Stimulated activated CD8-positive, alpha-beta memory T cell treated with anti-CD3 and anti-CD28 coated beads, Interleukin-12 subunit alpha, Interleukin-12 subunit beta, amount 100 ng/mL, for 4 hours (primary cell): ENCODE data around the gene HBZ.
"Not testable (repeated sequence)": the region's sequence is repeated elsewhere in the genome, so short reads cannot be mapped to it uniquely, and the experiment has no call there.

Experiments used
- DNase-seq: peaks from one replicate; pipeline ENCODE4 v3.0.0-alpha.2; 2020; ENCODE audit warnings: low read depth

Gene HBZ

DNA sequence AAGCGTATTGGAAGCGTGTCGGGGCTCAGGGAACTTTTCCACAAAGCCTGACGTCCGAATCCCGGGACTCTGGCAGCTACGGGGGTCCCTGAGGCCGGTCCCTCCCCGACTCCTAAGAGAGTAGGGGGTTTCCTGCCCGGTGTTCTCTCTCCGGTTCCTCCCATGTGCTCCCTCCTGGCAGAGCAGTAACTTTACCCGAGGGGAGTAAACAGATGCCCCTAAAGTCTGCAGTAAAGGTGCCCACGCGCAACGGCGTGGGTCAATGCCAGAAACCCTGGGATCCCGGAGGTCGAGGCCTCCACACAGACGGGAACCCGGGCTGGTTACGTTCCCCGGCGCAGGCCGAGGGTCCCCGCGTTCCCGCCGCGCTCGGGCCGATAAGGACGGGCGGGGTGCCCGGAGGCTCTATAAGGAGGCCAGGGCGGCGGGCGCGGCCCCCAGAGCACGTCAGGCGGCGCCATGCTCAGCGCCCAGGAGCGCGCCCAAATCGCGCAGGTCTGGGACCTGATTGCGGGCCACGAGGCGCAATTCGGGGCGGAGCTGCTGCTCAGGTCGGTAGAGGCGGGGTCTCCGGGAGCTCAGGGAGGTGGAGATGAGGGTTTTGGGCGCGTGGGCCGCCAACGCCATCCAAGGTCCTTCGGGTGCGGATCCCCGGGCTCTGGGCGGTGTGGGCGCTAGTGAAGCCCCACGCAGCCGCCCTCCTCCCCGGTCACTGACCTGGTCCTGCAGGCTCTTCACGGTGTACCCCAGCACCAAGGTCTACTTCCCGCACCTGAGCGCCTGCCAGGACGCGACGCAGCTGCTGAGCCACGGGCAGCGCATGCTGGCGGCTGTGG, 13.3 kb downstream of the HBZ start, which contains the start of gene HBM:
Gene HBM (plus strand): TSS at position 440 of the 836 bp plus-strand sequence. CDS start 20 bp downstream, at position 460.
- DNase-seq = no peak

GRCh38 chr16:166375-167121, 14.1 kb downstream of the HBZ start:
- DNase-seq = no peak

- no peak for DNase-seq
These were observed 14.8 kb downstream of the HBZ start for GRCh38 chr16:167122-167690.

- DNase-seq = no peak
These were observed 16.0 kb downstream of the HBZ start for GRCh38 chr16:168424-168823.

- no peak for DNase-seq
These were observed 16.6 kb downstream of the HBZ start for GRCh38 chr16:169014-169413.

GRCh38 chr16:170088-170507, 17.7 kb downstream of the HBZ start:
- not testable (repeated sequence) for DNase-seq

DNA sequence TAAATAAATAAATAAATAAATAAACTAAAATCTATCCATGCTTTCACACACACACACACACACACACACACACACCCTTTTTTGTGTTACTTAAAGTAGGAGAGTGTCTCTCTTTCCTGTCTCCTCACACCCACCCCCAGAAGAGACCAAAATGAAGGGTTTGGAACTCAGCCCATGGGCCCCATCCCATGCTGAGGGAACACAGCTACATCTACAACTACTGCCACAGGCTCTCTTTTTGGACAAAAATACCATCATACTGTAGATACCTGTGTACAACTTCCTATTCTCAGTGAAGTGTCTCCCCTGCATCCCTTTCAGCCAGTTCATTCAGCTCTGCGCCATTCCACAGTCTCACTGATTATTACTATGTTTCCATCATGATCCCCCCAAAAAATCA, 18.3 kb downstream of the HBZ start:
- no peak for DNase-seq

GRCh38 chr16:172374-172941, 20.0 kb downstream of the HBZ start, which contains the start of gene HBA2:
TSS of gene HBA2 (plus strand) at chr16:172876. CDS start at chr16:172913, 37 bp downstream.
- DNase-seq = not testable (repeated sequence)

- not testable (repeated sequence) for DNase-seq
These were observed 20.9 kb downstream of the HBZ start for GRCh38 chr16:173211-173854.

DNA sequence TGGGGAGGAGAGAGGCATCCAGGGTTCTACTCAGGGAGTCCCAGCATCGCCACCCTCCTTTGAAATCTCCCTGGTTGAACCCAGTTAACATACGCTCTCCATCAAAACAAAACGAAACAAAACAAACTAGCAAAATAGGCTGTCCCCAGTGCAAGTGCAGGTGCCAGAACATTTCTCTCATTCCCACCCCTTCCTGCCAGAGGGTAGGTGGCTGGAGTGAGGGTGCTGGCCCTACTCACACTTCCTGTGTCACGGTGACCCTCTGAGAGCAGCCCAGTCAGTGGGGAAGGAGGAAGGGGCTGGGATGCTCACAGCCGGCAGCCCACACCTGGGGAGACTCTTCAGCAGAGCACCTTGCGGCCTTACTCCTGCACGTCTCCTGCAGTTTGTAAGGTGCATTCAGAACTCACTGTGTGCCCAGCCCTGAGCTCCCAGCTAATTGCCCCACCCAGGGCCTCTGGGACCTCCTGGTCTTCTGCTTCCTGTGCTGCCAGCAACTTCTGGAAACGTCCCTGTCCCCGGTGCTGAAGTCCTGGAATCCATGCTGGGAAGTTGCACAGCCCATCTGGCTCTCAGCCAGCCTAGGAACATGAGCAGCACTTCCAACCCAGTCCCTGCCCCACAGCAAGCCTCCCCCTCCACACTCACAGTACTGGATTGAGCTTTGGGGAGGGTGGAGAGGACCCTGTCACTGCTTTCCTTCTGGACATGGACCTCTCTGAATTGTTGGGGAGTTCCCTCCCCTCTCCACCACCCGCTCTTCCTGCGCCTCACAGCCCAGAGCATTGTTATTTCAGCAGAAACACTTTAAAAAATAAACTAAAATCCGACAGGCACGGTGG, 21.7 kb downstream of the HBZ start:
- not testable (repeated sequence) for DNase-seq

DNA sequence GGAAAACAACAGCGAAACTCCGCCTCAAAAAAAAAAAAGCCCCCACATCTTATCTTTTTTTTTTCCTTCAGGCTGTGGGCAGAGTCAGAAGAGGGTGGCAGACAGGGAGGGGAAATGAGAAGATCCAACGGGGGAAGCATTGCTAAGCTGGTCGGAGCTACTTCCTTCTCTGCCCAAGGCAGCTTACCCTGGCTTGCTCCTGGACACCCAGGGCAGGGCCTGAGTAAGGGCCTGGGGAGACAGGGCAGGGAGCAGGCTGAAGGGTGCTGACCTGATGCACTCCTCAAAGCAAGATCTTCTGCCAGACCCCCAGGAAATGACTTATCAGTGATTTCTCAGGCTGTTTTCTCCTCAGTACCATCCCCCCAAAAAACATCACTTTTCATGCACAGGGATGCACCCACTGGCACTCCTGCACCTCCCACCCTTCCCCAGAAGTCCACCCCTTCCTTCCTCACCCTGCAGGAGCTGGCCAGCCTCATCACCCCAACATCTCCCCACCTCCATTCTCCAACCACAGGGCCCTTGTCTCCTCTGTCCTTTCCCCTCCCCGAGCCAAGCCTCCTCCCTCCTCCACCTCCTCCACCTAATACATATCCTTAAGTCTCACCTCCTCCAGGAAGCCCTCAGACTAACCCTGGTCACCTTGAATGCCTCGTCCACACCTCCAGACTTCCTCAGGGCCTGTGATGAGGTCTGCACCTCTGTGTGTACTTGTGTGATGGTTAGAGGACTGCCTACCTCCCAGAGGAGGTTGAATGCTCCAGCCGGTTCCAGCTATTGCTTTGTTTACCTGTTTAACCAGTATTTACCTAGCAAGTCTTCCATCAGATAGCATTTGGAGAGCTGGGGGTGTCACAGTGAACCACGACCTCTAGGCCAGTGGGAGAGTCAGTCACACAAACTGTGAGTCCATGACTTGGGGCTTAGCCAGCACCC, 22.8 kb downstream of the HBZ start:
- no peak for DNase-seq

GRCh38 chr16:176006-176405, 23.6 kb downstream of the HBZ start:
- not testable (repeated sequence) for DNase-seq

- not testable (repeated sequence) for DNase-seq
These were observed 24.3 kb downstream of the HBZ start, which contains the start of gene HBA1 for GRCh38 chr16:176477-177382. TSS of gene HBA1 (plus strand) at chr16:176680. CDS start at chr16:176717, 37 bp downstream.

- no peak for DNase-seq
These were observed 25.0 kb downstream of the HBZ start for GRCh38 chr16:177394-177822.

DNA sequence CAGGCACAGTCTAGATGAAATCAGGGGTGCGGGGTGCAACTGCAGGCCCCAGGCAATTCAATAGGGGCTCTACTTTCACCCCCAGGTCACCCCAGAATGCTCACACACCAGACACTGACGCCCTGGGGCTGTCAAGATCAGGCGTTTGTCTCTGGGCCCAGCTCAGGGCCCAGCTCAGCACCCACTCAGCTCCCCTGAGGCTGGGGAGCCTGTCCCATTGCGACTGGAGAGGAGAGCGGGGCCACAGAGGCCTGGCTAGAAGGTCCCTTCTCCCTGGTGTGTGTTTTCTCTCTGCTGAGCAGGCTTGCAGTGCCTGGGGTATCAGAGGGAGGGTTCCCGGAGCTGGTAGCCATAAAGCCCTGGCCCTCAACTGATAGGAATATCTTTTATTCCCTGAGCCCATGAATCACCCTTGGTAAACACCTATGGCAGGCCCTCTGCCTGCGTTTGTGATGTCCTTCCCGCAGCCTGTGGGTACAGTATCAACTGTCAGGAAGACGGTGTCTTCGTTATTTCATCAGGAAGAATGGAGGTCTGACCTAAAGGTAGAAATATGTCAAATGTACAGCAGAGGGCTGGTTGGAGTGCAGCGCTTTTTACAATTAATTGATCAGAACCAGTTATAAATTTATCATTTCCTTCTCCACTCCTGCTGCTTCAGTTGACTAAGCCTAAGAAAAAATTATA, 25.7 kb downstream of the HBZ start:
- no peak for DNase-seq

GRCh38 chr16:178668-179015, 26.2 kb downstream of the HBZ start:
- DNase-seq = no peak

DNA sequence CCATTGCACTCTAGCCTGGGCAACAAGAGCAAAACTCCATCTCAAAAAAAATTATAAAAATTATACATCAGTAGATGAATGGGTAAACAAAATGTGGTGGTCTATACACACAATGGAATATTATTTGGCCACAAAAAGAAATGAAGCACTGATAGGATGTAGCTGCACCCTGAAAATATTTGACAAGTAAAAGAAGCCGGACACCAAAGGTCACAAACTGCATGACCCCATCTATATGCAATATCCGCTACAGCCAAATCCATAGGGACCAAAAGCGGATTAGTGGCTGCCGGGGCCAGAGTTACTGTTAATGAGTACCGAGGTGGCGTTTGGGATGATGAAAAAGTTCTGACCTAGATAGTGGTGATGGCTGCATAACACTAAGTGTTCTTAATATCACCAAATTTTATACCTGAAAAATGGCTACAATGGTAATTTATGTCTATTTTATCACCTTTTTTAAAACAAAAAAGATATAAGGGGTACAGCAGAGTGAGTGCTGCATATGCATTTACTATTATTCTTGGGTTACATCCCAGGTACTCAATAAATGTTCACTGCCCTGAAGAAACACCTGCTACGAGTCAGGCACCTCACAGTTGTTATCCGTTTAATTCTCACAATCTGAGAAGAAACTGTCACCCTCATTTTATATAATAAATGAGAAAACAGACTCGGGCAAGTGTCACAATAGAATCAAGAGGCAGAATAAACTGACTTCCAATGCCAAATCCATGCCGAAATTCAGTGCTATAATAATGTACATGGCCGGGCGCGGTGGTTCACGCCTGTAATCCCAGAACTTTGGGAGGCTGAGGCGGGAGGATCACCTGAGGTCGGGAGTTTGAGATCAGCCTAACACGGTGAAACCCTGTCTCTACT, 27.0 kb downstream of the HBZ start:
- no peak for DNase-seq
